Stomach (tissue), 4 donors: ENCODE results near the gene ZBTB42.

Source experiments
- EP300 ChIP-seq: sonication (generic); formaldehyde crosslinking; IDR thresholded peaks from one replicate; pipeline ENCODE4 v1.6.1; 2017; ENCODE audit warnings: antibody characterized with exemption
- POLR2A ChIP-seq, 4 donors: fragments of 450-650 bp; IDR thresholded peaks; one replicate each; pipeline ENCODE4 v1.6.1; 2016; ENCODE audit warnings: antibody characterized with exemption in 4 of 4, control low read depth in 2 of 4, mild to moderate bottlenecking in 1 of 4, moderate library complexity in 1 of 4
- POLR2AphosphoS5 ChIP-seq, 3 donors: sonication (generic); formaldehyde crosslinking; IDR thresholded peaks; one replicate each; pipeline ENCODE4 v1.6.1; 2016; ENCODE audit warnings: antibody characterized with exemption in 3 of 3
- TF ChIP-seq, protein P1 (sequence below), 7 experiments: fragments of 450-650 bp in 4 of 7; fragments of 200-600 bp in 3 of 7; sonication (generic) in 3 of 7; IDR thresholded peaks; one replicate each; pipeline ENCODE4 v1.5.1; 2016 to 2019; ENCODE audit warnings: antibody characterized with exemption in 7 of 7, control low read depth in 2 of 7, mild to moderate bottlenecking in 1 of 7

DNA sequence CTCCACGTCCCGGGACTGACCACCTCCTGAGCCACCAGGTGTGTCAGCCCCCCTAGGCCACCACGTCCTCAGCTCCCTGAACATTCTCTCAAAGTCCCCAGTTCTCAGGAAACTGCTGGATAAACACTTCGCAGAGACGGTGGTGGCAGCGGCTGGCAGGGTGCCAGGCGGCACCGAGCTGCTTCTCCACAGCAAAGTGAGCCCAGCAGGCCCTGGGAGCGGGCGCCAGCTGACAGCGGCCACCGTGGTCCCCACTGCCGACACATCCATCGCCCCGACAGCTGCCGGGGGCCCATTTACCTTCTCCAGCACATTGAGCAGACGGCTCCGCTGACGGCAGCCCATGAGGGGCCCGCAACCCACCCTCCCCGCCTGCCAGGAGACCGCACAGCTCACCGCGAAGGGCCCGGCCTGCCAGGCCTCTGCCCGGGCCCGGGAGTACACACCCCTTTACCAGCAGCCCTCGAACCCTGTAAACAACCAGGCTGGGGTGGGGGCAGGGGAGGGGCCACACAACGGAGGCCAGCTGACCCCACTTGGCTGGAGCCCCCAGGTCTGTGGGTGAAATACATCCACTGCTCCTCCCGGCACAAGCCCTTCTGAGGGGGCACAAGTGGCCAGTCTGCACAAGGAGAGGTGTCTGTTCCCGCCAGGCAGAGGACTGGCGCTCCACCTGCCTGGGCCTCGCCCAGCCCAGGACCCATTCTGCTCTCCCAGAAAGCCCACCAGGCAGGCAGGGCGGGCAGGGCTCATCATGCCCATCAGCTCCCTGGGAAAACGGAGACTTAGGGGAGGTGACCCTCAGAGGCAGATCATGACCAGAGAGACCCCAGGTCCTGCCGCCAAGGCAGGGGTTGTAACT is 15.8 kb upstream of the ZBTB42 start:
- TF ChIP-seq, protein P1, sequence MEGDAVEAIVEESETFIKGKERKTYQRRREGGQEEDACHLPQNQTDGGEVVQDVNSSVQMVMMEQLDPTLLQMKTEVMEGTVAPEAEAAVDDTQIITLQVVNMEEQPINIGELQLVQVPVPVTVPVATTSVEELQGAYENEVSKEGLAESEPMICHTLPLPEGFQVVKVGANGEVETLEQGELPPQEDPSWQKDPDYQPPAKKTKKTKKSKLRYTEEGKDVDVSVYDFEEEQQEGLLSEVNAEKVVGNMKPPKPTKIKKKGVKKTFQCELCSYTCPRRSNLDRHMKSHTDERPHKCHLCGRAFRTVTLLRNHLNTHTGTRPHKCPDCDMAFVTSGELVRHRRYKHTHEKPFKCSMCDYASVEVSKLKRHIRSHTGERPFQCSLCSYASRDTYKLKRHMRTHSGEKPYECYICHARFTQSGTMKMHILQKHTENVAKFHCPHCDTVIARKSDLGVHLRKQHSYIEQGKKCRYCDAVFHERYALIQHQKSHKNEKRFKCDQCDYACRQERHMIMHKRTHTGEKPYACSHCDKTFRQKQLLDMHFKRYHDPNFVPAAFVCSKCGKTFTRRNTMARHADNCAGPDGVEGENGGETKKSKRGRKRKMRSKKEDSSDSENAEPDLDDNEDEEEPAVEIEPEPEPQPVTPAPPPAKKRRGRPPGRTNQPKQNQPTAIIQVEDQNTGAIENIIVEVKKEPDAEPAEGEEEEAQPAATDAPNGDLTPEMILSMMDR (IDR thresholded peaks at IDR 0.05), result no peak
- TF ChIP-seq POLR2A (IDR thresholded peaks at IDR 0.05) (no peak), POLR2AphosphoS5 (IDR thresholded peaks at IDR 0.05) (no peak), EP300 (no peak)
